Stimulated activated CD4-positive, alpha-beta T cell treated with anti-CD3 and anti-CD28 coated beads, Interleukin-12 subunit alpha, Interleukin-12 subunit beta, amount 100 ng/mL, for 24 hours (primary cell): Measurements from ENCODE around the gene WWP2.
"Not testable (repeated sequence)": the region's sequence is repeated elsewhere in the genome, so short reads cannot be mapped to it uniquely, and the experiment has no call there.

Experiments used
- DNase-seq, 2 experiments: peaks; one replicate each; pipeline ENCODE4 v3.0.0-alpha.2; 2020; ENCODE audit warnings: low read depth in 2 of 2

WWP2 gene

DNA sequence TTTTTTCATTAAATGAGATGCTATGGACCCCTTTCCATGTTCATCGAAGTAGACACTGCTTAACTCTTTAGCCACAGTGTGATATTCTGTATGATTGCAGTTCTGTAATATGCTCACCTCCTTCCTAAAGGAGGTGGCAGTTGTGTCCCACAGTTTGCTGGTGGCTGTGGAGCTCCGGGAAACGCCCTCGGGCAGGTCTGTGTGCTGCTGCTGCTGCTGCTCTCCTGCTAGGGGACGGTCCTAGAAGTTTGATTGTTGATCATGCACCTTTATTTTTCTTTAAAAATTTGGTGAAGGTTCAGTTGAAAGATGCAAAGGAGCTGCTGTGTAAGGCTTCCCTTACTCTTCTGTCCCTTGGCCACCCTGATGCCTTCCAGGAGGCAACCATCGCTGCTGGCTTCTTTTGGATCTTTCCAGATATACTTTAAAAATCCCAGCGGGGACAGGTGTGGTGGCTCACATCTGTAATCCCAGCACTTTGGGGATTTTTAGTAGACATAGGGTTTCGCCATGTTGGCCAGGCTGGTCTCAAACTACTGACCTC, 180.6 kb downstream of the WWP2 start:
- DNase-seq: no peak

DNA sequence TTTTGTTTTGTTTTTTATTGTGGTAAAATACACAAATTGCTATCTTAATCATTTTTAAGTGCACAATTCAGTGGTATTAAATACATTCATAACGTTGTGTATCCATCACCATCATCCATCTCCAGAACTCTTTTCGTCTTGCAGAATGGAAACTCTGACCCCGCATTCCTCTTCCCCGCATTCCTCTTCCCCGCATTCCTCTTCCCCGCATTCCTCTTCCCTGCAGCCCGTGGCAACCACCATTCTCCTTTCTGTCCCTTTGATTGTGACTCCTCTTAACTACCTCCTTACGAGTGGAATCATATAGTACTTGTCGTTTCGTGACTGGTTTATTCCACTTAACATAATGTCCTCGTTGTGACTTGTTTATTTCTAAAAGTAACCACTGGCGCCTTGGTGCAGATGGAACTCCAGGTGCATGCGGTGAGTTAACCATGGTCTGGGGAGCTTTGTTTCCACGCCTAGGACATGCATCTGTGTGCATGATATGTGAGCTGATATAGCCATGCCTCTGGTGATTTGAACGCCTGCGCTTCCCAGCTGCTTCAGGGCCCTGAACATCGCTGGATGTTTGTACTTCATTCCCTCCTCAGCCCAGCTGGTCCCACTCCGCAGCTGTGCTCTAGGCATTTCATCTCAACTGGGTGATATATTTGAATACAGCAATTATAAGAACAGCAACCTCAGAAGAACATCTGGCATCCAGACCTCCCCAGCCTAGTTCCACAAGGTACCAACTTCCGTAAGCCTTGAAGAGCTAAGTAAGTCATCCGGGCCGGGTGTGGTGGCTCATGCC, 181.3 kb downstream of the WWP2 start:
- DNase-seq: not testable (repeated sequence)

- not testable (repeated sequence) for DNase-seq
Measured at GRCh38 chr16:69950411-69950810, 188.3 kb downstream of the WWP2 start.

GRCh38 chr16:69951017-69951671, 189.0 kb downstream of the WWP2 start, which contains the start of gene CLEC18A:
Gene CLEC18A (plus strand): TSS chr16:69951334. CDS start chr16:69951367, 33 bp downstream.
- not testable (repeated sequence) for DNase-seq

- DNase-seq: not testable (repeated sequence)
Measured at GRCh38 chr16:69951672-69952031, 189.5 kb downstream of the WWP2 start.

GRCh38 chr16:69952116-69952515, 190.0 kb downstream of the WWP2 start:
- not testable (repeated sequence) for DNase-seq

DNA sequence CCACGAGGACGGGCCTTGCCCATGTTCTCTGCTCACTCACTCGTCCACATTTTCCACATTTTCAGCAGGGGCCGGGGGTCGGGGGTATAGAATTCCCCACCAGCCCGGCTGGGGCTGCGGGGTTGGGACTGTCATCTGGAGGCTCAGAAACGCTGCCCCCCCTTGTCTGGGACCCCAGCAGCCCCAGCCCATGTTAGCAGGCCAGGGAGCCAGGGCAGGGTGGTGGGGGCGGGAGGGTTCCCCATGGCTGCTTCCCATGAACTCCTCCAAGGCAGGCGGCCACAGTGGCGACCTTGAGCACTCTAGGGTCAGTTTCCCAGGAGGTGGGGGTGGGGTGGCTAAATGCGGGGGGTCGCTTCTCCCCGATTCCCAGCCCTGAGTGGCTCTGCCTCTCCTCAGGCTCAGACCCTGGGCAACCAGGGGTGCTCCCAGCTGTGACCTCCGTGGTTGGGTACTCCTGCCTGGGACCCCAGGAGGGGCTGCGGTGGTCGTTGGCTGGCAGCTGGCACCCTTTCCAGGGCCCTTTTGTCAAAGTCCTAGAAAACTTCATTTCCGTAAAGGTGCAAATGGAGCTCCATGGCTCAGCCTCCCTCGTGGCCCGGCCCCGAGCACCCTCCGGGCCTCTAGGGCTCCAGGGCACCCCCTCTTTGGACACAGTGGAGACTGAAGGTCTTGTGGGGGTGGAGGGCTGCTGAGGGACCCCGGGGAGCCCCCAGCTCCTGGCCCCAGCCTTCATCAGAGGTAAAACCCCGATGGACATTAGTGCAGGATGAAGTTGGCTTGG, 190.6 kb downstream of the WWP2 start:
- DNase-seq: not testable (repeated sequence)

- not testable (repeated sequence) for DNase-seq
Measured at GRCh38 chr16:69954241-69954640, 192.1 kb downstream of the WWP2 start.

DNA sequence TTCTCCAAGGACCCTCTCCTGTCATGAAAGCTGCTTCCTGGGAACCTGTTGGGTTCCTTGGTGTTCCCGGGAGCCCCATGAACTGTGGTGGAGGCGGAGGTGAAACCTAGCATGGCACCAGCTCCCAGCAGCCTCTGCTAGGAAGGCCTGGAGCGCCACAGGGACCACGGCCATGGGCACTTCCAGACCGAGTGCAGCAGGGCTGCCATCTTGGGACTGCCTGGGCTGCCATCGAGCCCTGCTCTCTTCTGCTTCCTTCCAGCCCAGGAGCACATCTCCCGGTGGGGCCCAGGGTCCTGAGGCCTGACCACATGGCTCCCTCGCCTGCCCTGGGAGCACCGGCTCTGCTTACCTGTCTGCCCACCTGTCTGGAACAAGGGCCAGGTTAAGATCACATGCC, 201.2 kb downstream of the WWP2 start:
- DNase-seq: not testable (repeated sequence)

DNA sequence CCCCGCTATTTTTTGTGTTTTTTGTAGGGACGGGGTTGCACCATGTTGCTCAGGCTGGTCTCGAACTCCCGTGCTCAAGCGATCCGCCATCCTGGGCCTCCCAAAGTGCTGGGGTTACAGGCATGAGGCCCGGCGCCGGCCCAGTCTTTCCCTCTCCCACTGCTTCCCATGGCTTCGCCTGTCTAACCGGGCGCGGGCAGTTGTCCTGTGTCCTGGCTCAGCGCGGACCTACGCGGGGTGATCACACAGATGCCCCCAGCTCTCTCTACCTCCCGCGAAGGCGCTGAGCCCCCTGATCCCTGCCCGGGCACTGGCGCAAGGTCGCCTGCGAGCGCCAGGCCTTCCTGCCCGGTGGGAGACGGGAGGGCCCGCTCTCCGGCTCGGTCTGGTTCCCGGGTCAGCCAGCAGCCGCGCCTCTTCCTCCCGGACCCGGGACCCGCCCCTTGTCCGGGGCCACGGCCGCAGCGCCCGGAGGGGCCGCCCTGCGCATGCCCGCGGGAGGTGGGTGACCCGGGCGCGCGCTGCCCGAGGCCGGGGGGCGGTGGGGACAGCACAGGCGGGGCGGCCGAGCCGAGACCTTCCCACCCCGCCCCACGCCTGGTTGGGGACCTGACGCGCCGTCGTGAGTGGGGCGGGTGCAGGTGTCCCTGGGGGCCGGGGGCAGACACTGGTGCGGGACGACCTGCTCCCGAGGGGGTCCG, 203.0 kb downstream of the WWP2 start:
- not testable (repeated sequence) for DNase-seq

- not testable (repeated sequence) for DNase-seq
Measured at GRCh38 chr16:69965661-69966054, 203.5 kb downstream of the WWP2 start.

GRCh38 chr16:69967688-69968087, 205.6 kb downstream of the WWP2 start:
- not testable (repeated sequence) for DNase-seq

DNA sequence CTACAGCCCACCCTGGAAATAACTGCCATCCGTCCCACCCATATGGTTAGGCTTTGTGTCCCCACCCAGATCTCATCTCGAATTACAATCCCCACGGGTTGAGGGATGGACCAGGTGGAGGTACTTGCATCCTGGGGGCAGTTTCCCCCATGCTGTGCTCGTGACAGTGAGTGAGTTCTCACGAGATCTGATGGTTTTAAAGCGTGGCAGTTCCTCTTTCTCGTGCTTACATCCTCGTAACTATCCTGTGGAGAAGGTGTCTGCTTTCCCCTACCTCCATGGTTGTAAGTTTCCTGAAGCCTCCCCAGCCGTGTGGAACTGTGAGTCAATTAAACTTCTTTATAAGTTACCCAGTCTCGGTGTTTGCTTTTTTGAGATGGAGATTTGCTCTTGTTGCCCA, 206.0 kb downstream of the WWP2 start:
- DNase-seq: not testable (repeated sequence)

- DNase-seq: not testable (repeated sequence)
Measured at GRCh38 chr16:69969657-69970056, 207.5 kb downstream of the WWP2 start.

DNA sequence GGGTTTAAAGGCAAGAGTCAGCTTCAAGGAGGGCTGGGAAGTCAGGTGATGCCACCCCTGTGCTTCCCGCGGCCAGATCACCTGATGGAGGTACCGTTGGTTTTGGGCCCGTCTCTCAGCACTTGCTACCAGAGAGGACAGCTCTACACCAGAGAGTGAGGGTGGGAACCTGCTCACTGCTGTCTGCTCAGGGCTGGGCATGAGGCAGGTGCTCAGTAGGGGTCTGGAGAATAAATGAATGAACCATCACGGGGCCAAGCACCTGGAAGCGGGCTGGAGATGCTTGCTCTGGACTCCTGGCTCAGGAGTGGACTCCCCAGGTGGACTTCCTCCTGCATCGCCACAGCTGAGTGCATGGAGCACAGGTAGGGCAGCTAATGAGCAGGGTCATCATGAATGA, 210.0 kb downstream of the WWP2 start:
- DNase-seq: not testable (repeated sequence)

DNA sequence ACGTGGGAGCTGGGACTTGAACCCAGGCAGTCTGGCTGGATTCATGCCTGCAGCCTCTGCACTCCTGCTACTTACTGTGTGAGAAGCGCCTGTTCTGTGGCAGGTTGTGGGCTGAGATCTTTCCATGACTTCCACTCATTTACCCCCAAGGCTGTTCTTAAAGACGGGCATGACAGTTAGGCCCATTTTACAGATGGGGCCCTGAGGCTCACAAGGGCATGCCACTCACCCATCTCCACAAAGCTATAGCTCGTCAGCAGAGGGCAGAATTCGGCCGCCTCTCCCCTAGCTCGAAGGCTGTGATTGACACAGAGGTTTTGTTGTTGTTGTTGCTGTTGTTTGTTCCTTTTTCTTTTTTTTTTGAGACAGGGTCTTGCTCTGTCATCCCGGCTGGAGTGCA, 210.8 kb downstream of the WWP2 start:
- DNase-seq: not testable (repeated sequence)

GRCh38 chr16:69985196-69985595, 223.1 kb downstream of the WWP2 start:
- not testable (repeated sequence) for DNase-seq
